DMS53 (cell line): Measurements from ENCODE around the gene SLC6A16.
"Not testable (repeated sequence)": the region's sequence is repeated elsewhere in the genome, so short reads cannot be mapped to it uniquely, and the experiment has no call there.

Experiments used
- DNase-seq: peaks from one replicate; lab custom pipeline; 2025; lab: John Stamatoyannopoulos, UW

The SLC6A16 gene

GRCh38 chr19:49331187-49331586 is 6.2 kb upstream of the SLC6A16 start:
- not testable (repeated sequence) for DNase-seq

- no peak for DNase-seq
Observed at GRCh38 chr19:49328741-49329140, 3.8 kb upstream of the SLC6A16 start.

- peak; percentile 64 for DNase-seq
Observed at GRCh38 chr19:49327878-49328544, 3.0 kb upstream of the SLC6A16 start.

- no peak for DNase-seq
Observed at GRCh38 chr19:49326165-49326704, 1.2 kb upstream of the SLC6A16 start.

- not testable (repeated sequence) for DNase-seq
Observed at GRCh38 chr19:49325756-49326155, 765 bp upstream of the SLC6A16 start.

GRCh38 chr19:49318296-49318695 is 6.7 kb downstream of the SLC6A16 start:
- DNase-seq: no peak

GRCh38 chr19:49316284-49316683 is 8.7 kb downstream of the SLC6A16 start:
- DNase-seq: no peak

GRCh38 chr19:49315111-49315510 is 9.9 kb downstream of the SLC6A16 start:
- no peak for DNase-seq

GRCh38 chr19:49309087-49309486 is 15.9 kb downstream of the SLC6A16 start:
- DNase-seq: no peak

- DNase-seq: not testable (repeated sequence)
Observed at GRCh38 chr19:49306734-49307133, 18.3 kb downstream of the SLC6A16 start.

GRCh38 chr19:49301866-49302252 is 23.1 kb downstream of the SLC6A16 start:
- no peak for DNase-seq

GRCh38 chr19:49301165-49301865 is 23.7 kb downstream of the SLC6A16 start:
- DNase-seq: peak; percentile 68

GRCh38 chr19:49298653-49299052 is 26.3 kb downstream of the SLC6A16 start:
- DNase-seq: not testable (repeated sequence)

- DNase-seq: no peak
Observed at GRCh38 chr19:49297403-49297802, 27.6 kb downstream of the SLC6A16 start.

GRCh38 chr19:49295208-49295880 is 29.6 kb downstream of the SLC6A16 start:
- DNase-seq: no peak

GRCh38 chr19:49294401-49294800 is 30.6 kb downstream of the SLC6A16 start:
- DNase-seq: no peak

- no peak for DNase-seq
Observed at GRCh38 chr19:49290517-49290916, 34.5 kb downstream of the SLC6A16 start.

GRCh38 chr19:49289286-49289685 is 35.7 kb downstream of the SLC6A16 start:
- not testable (repeated sequence) for DNase-seq

GRCh38 chr19:49288205-49288604 is 36.8 kb downstream of the SLC6A16 start:
- DNase-seq: not testable (repeated sequence)

GRCh38 chr19:49287141-49287770 is 37.7 kb downstream of the SLC6A16 start:
- no peak for DNase-seq

GRCh38 chr19:49282184-49282583 is 42.8 kb downstream of the SLC6A16 start:
- no peak for DNase-seq

GRCh38 chr19:49272204-49272603 is 52.8 kb downstream of the SLC6A16 start:
- no peak for DNase-seq
